ENCODE data around the gene SPATA17.

DNA sequence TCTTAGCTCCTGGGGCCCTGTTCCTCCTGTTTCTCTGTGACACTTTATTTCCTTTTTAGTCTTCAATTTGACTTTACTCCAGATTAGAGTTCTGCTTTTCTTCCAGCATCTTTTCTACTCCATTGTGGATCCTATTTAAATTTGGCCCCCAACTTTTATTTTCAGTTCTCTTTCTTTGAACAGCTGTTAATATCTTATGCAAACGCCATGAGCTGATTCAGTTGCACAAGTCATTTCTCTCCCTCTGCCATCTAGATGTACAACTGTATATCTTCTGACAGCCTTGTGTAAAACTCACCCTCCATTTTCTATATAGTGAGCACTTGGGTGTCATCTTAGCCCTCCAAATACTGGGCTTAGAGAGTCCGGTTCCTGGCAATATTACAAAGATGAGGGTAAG, 42.2 kb downstream of the SPATA17 start:
- TF ChIP-seq POLR2AphosphoS5 (IDR thresholded peaks at IDR 0.05; ENCODE audit: low read depth, low read length) (no peak), POLR2A (IDR thresholded peaks at IDR 0.05; ENCODE audit: low read depth, low read length) (no peak), POU2F2 (IDR thresholded peaks at IDR 0.05; ENCODE audit: low read depth, low read length) (no peak), SPI1 (IDR thresholded peaks at IDR 0.05; ENCODE audit: low read depth, low read length) (0 out of 2 replicates have a peak, but pooled peaks have one; percentile 8), TAF1 (IDR thresholded peaks at IDR 0.05; ENCODE audit: low read depth, low read length) (no peak)

Data from GM12891 (cell line).